GM13976 (cell line): ENCODE results near the gene RNF220.

ENCODE experiments used
- DNase-seq: peaks from one replicate; pipeline ENCODE4 v3.0.0; 2012; ENCODE audit warnings: low spot score
- CTCF ChIP-seq: IDR thresholded peaks from 2 replicates; pipeline ENCODE4 v1.5.1; 2012; ENCODE audit warnings: borderline replicate concordance, mild to moderate bottlenecking; ENCODE audit not compliant: insufficient read depth; ENCODE audit errors: extremely low read depth, missing control alignments, control extremely low read depth
- in situ Hi-C: fragments of 300-500 bp; cut with MboI; formaldehyde crosslinking; loops from one replicate; pipeline ENCODE4 v1.12.0; 2022; ENCODE audit warnings: low sequenced_read_pairs, mixed read lengths, inconsistent platforms; ENCODE audit not compliant: unreplicated experiment

RNF220 gene

GRCh38 chr1:44447051-44447810 lies 42.2 kb downstream of the RNF220 start:
- no peak for DNase-seq
- TF ChIP-seq CTCF: no peak
- in situ Hi-C loops: no loop called here

GRCh38 chr1:44453798-44454349 lies 48.8 kb downstream of the RNF220 start:
- no peak for TF ChIP-seq CTCF
- DNase-seq: no peak
- in situ Hi-C loops: no loop called here

GRCh38 chr1:44454704-44455103 lies 49.6 kb downstream of the RNF220 start:
- in situ Hi-C loops: no loop called here
- TF ChIP-seq CTCF: no peak
- no peak for DNase-seq

GRCh38 chr1:44460107-44460882 lies 55.2 kb downstream of the RNF220 start:
- no peak for DNase-seq
- TF ChIP-seq CTCF: no peak
- in situ Hi-C loops: no loop called here

GRCh38 chr1:44464361-44464760 lies 59.3 kb downstream of the RNF220 start:
- no peak for TF ChIP-seq CTCF
- no peak for DNase-seq
- in situ Hi-C loops: no loop called here

GRCh38 chr1:44467566-44467965 lies 62.5 kb downstream of the RNF220 start:
- no peak for DNase-seq
- in situ Hi-C loops: no loop called here
- no peak for TF ChIP-seq CTCF
